HG03342 (cell line): ENCODE data around the gene RPL26.
"Not testable (repeated sequence)": the region's sequence is repeated elsewhere in the genome, so short reads cannot be mapped to it uniquely, and the experiment has no call there.

Experiments
- ATAC-seq: cut with Tn5 transposase; IDR thresholded peaks from one replicate; pipeline ENCODE4 v1.9.1; 2021; ENCODE audit warnings: mild to moderate bottlenecking, moderate library complexity; ENCODE audit not compliant: unreplicated experiment

Gene RPL26

GRCh38 chr17:8397636-8398035 lies 14.6 kb upstream of the RPL26 start, which contains the start of gene RNF222:
Gene RNF222, minus strand, starts transcription at chr17:8397827. Its CDS starts 4,366 bp downstream, at chr17:8393461.
- ATAC-seq = no peak

GRCh38 chr17:8394497-8394896 lies 11.5 kb upstream of the RPL26 start:
- not testable (repeated sequence) for ATAC-seq

DNA sequence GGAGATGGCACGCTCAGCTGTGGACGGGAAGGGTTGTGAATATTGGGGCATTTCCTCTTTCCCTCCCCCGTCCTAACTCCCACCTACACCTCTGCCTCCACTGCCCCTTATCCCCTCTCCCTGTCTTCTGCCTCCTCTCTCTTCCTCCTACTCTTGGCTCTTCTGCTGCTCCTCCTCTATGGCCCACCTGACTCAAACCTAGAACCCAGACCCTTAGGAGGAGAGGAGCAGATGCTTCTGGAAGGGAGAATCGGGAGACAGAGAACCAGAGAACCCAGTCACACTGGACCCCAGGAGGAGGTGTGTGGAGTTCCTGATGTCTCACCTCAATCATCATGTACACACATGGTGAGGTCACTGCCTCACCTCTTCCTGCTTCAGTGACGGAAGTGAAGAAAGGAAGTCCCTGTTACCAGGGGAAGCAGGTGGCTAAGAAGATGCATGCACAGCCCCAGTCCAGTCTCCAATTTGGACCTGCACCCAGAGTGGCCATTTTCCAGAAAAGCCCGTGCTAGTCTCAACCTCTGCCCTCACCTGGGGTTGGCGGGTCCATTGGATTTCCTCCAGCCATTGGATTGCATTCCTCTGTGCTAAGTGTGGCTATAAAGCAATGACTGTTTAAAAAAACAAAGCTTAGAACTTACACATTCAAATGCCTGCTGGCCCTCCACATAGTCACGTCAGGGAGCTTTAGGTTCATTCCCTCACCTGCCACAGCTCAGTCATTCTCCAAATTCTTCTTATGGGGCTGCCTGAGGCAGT lies 10.7 kb upstream of the RPL26 start:
- no peak for ATAC-seq

- ATAC-seq = no peak
Observed at GRCh38 chr17:8392674-8393469, 9.9 kb upstream of the RPL26 start.

DNA sequence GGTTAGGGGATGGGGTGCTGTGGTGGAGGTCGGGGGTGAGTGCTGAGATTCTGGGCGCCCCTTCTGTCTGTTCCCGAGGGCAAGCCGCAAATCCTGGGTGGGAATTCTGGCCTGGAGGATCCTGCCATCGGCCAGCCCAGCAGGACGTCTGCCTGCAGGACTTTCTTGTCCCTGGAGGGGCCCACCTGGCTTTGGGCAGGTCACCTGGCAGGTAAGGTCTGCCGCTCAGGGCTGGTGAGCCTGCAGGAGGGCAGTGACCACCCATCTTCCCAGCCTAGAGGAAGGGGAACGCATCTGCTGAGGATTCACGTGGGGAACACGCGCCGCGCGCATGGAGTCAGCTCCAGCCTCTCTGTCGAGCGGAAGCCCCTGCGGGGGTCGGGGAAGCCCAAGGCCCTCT lies 9.3 kb upstream of the RPL26 start:
- no peak for ATAC-seq

GRCh38 chr17:8391711-8392110 lies 8.7 kb upstream of the RPL26 start:
- no peak for ATAC-seq

- ATAC-seq = no peak
Observed at GRCh38 chr17:8387914-8388651, 5.1 kb upstream of the RPL26 start.

DNA sequence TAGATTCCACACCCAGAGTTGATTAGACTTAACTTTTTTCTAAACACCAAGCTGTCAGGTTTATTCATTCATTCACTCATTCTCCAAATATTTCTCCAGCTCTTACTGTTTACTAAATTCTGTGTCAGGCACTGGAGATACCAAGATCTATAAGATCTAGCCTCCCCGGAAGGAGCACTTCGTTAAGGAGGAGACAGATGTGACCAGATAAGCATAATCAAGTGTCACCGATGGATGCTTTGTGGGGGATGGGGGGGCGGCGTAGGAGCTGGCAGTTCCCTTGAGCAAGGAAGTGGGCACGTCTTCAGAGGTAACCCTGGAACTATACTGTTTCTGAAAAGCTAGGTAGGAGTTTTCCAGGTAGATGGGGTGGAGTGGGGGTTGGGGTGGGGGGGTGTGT lies 3.8 kb upstream of the RPL26 start:
- ATAC-seq = no peak

DNA sequence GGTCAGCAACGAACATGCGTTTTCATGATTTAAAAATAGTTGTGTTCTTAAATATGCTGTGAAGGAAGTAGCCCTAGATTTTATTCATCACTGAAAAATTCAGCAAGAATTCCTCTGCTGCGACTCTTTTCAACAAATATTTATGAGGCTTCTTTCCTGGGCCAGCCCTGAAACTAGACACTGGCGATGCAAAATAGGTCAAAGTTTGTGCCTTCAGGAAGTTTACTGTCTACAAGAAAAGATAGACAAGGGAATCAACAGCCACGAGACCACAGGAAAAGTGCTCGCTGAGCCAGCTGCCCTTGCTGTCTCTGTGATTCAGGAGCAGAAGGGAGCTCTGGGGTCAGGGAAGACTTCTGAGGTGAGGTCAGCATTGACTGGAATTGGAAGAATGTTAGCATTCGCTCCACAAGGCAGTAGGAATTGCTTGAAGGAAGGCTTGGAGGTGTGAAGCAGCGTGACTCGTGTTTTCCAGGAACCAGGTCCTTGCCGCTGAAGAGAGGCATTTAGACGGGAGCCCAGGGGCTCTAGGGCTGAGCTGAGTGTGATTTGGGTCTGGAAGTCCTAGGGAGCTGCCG lies 1.9 kb upstream of the RPL26 start:
- ATAC-seq = no peak

DNA sequence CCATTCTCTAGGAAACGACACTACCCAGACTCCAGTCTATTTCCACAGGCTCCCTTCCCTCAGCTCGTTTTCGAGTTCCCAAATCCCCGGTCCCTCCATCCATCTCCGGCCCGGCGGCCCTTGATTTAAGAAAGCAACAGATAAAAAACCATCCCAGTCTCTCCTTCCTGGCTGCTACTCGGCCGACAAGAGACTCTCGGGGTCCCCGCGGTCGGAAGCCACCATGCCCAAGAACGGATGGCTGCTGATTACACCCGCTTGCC lies 182 bp downstream of the RPL26 start:
- ATAC-seq = no peak

- no peak for ATAC-seq
Observed at GRCh38 chr17:8382052-8382879, 727 bp downstream of the RPL26 start.

DNA sequence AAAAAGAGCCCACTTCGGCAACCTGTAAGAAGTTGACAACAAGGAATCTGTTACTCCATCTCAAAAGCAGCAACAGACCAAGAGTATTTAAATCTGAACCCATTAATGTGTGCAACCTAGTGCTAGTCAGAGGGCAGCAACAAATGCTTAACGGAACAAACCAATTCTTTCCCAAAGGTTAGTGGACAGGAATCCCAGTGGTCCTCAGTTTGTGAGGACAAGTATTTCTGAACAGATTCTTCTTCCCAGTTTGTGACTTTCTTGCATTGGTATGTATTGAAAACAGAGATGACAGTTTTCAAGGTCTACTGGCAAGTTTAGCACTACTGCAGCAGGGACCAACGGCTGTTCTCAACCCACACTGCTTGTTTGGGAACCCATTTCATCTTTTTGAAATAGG lies 2.9 kb downstream of the RPL26 start:
- ATAC-seq = no peak

- ATAC-seq = not testable (repeated sequence)
Observed at GRCh38 chr17:8378117-8378516, 4.9 kb downstream of the RPL26 start.

GRCh38 chr17:8377422-8377821 lies 5.6 kb downstream of the RPL26 start:
- ATAC-seq = no peak

- peak; percentile 89 for ATAC-seq
Observed at GRCh38 chr17:8376271-8377067, 6.5 kb downstream of the RPL26 start, which contains the start of gene KRABD2. Gene KRABD2, minus strand, starts transcription at chr17:8376704.

DNA sequence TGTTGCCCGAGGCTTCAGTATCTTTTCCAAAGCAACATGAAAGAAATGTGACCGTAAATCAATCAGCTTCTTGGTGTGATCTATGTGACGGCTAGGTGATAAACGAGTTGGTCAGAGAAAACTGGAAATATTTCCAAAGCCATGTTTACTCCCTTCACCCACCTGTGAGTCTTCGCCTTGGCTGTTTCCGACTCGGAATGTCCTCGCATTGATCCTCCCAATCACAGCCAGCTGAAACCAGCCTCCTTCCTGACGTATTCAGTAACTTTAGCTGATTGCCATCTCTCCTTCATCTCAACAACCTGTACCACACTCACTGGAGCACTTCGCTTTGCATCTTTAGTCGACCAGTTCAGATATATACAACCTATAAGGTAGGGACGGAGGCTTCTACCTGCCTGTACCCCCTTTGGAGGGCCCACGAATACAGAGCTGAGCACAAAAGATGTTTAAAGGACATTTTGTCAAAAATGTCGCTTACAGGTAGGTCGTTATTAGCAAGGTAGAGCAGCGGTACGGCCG lies 7.2 kb downstream of the RPL26 start:
- no peak for ATAC-seq

DNA sequence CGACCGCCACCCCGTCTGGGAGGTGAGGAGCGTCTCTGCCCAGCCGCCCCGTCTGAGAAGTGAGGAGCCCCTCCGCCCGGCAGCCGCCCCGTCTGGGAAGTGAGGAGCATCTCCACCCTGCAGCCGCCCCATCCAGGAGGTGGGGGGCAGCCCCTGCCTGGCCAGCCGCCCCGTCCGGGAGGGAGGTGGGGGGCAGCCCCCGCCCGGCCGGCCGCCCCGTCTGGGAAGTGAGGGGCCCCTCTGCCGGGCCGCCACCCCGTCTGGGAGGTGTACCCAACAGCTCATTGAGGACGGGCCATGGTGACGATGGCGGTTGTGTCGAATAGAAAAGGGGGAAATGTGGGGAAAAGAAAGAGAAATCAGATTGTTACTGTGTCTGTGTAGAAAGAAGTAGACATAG lies 9.1 kb downstream of the RPL26 start:
- ATAC-seq = not testable (repeated sequence)

- ATAC-seq = no peak
Observed at GRCh38 chr17:8372422-8372821, 10.6 kb downstream of the RPL26 start.

GRCh38 chr17:8371786-8372185 lies 11.2 kb downstream of the RPL26 start:
- ATAC-seq = no peak
